Body of pancreas (tissue), 4 donors: ENCODE data around the gene PSMD13. TPM values are rescaled to one million over a fixed set of nuclear protein-coding genes. Genes with fewer than 3 reads are reported as not detected.
A peak's percentile ranks its signal among the peaks of the same experiment; 100 is the strongest.

Source experiments
- ATAC-seq: fragments of 150-250 bp; one replicate; pipeline ENCODE4 v1.9.1; 2016
- DNase-seq, 4 donors: peaks; one replicate each; pipeline ENCODE4 v3.0.0-alpha.2; 2019
- H3K27ac ChIP-seq, 4 donors: fragments of 200-600 bp; sonication (generic); 1 replicate in 3 of 4; 2 replicates in 1 of 4; pipeline versions ENCODE4 v1.5.1 to v1.6.1; 2016 to 2019; ENCODE audit warnings: mild to moderate bottlenecking in 1 of 4, mixed read lengths in 1 of 4, moderate library complexity in 1 of 4
- H3K27me3 ChIP-seq, 2 donors: fragments of 200-600 bp; sonication (generic); one replicate each; pipeline ENCODE4 v1.6.0; 2016; ENCODE audit warnings: mild to moderate bottlenecking in 1 of 2
- H3K36me3 ChIP-seq, 2 donors: fragments of 200-600 bp; sonication (generic); replicated peaks in 1 of 2; 2 replicates each; pipeline ENCODE4 v1.5.1; 2016; ENCODE audit warnings: low read depth in 2 of 2; ENCODE audit not compliant: insufficient read depth in 1 of 2
- H3K4me1 ChIP-seq: fragments of 200-600 bp; sonication (generic); one replicate; pipeline ENCODE4 v1.6.0; 2016
- H3K4me3 ChIP-seq, 2 donors: fragments of 200-600 bp; sonication (generic); 1 replicate in 1 of 2; 2 replicates in 1 of 2; pipeline ENCODE4 v1.5.1; 2016 to 2019
- H3K9me3 ChIP-seq, 3 donors: fragments of 200-600 bp; sonication (generic); 1 replicate in 2 of 3; 2 replicates in 1 of 3; pipeline ENCODE4 v1.5.1; 2016
- POLR2A ChIP-seq, 3 donors: fragments of 450-650 bp; IDR thresholded peaks; one replicate each; pipeline ENCODE4 v1.6.1; 2016; ENCODE audit warnings: antibody characterized with exemption in 3 of 3, mild to moderate bottlenecking in 2 of 3
- WGBS, 2 donors: methylation state at CpG; one replicate each; pipeline ENCODE4 v1.1.5; 2017; 5-methylcytosine and 5-hydroxymethylcytosine counted together
- intact Hi-C: fragments of 100-400 bp; cut with DNase I; formaldehyde crosslinking; loops from one replicate; pipeline ENCODE4 v1.15.1; 2023
- total RNA-seq, 2 donors: library from RNA; depleted of rRNA; stranded (reverse); fragments of >200 nt; gene quantifications; one replicate each; pipeline ENCODE4 v1.1.0, GENCODE V29; 2016
- TF ChIP-seq, protein P1 (sequence below), 7 experiments: fragments of 450-650 bp in 4 of 7; fragments of 200-600 bp in 3 of 7; sonication (generic) in 3 of 7; IDR thresholded peaks; one replicate each; pipeline ENCODE4 v1.5.1; 2016 to 2019; ENCODE audit warnings: antibody characterized with exemption in 7 of 7

The PSMD13 gene
- total RNA-seq, 2 donors from 2014 or later, result 40.2 to 52.4 TPM

DNA sequence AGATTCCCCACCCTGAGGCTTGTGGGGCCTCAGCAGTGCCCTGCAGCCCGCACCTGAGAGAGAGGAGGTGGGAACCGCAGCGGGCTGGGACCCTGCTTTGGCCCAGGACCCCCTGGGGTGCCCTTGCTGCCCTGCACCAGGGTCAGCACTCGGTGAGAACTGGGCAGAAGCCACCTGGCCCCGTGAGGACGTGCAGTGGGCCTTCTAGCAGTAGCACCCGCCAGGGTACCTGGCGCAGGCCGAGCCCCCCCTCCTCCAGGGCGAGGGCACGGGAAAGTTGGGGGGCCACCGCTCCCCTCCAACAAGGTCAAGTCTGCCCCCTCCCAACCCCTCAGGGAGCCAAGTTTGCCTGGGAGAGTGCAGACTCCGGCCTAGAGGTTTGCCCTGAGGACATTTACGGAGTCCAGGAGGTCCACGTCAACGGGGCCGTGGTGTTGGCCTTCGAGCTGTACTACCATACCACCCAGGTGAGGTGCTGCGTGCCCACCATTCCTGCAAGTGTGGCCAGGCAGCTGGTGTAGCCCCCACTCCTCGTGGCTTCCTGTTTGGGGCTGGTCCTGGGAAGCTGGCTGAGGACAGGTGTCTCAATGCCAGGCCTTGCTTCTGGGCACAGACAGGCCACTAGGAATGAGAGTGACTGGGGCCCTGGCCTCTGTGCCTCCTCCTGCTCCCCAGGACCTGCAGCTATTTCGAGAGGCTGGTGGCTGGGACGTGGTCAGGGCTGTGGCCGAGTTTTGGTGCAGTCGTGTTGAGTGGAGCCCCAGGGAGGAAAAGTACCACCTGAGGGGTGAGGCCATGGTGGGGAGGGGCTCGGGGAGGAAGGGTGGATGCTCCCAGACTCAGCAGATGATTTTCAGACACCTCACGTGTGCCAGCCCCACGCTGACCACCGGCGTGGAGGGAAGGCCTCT, 55.7 kb downstream of the PSMD13 start:
- H3K36me3 ChIP-seq, result peaks cover 0 to 3% of the 10 kb centered on the region in 2 donors
- peaks cover 86% of the 10 kb centered on the region for H3K4me1 ChIP-seq
- ATAC-seq (no peak), DNase-seq (peak in 2 of 4 donors; percentile 11 to 13)
- no peak for TF ChIP-seq POLR2A (IDR thresholded peaks at IDR 0.05)
- TF ChIP-seq, protein P1, sequence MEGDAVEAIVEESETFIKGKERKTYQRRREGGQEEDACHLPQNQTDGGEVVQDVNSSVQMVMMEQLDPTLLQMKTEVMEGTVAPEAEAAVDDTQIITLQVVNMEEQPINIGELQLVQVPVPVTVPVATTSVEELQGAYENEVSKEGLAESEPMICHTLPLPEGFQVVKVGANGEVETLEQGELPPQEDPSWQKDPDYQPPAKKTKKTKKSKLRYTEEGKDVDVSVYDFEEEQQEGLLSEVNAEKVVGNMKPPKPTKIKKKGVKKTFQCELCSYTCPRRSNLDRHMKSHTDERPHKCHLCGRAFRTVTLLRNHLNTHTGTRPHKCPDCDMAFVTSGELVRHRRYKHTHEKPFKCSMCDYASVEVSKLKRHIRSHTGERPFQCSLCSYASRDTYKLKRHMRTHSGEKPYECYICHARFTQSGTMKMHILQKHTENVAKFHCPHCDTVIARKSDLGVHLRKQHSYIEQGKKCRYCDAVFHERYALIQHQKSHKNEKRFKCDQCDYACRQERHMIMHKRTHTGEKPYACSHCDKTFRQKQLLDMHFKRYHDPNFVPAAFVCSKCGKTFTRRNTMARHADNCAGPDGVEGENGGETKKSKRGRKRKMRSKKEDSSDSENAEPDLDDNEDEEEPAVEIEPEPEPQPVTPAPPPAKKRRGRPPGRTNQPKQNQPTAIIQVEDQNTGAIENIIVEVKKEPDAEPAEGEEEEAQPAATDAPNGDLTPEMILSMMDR (IDR thresholded peaks at IDR 0.05), result no peak
- WGBS, 2 donors, result 79 to 85% methylated on average over 7 to 29 of the region's 29 CpGs
- intact Hi-C loops, result no loop called here
- H3K9me3 ChIP-seq, result no peaks in the 10 kb centered on the region
- H3K27ac ChIP-seq, result peak overlapping the region in 2 of 4 donors; percentile 21 to 25
- H3K4me3 ChIP-seq, result no peak overlapping the region
- H3K27me3 ChIP-seq, result no peaks in the 10 kb centered on the region

DNA sequence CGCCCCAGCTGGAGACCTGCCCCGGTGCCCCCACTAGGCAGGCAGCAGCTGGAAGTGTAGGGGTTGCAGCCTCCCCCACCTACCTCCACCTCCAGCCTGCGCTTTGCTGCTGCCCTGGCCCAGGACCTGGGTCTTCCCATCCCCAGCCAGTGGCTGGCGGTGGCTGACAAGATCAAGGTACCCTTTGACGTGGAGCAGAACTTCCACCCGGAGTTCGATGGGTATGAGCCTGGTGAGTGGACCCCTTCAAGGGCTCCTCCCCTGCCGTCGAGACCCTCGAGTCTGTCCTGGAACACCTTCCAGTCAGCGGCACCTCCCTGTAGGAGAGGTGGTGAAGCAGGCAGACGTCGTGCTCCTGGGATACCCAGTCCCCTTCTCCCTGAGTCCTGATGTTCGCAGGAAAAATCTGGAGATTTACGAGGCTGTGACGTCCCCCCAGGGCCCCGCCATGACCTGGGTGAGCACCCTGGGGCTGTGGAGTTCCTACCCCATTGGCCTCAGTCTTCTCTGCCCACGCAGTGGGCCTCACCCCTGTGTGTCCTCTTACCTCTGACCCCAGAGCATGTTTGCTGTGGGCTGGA, 56.6 kb downstream of the PSMD13 start:
- TF ChIP-seq, protein P1 (IDR thresholded peaks at IDR 0.05), result no peak
- TF ChIP-seq POLR2A (IDR thresholded peaks at IDR 0.05), result no peak

DNA sequence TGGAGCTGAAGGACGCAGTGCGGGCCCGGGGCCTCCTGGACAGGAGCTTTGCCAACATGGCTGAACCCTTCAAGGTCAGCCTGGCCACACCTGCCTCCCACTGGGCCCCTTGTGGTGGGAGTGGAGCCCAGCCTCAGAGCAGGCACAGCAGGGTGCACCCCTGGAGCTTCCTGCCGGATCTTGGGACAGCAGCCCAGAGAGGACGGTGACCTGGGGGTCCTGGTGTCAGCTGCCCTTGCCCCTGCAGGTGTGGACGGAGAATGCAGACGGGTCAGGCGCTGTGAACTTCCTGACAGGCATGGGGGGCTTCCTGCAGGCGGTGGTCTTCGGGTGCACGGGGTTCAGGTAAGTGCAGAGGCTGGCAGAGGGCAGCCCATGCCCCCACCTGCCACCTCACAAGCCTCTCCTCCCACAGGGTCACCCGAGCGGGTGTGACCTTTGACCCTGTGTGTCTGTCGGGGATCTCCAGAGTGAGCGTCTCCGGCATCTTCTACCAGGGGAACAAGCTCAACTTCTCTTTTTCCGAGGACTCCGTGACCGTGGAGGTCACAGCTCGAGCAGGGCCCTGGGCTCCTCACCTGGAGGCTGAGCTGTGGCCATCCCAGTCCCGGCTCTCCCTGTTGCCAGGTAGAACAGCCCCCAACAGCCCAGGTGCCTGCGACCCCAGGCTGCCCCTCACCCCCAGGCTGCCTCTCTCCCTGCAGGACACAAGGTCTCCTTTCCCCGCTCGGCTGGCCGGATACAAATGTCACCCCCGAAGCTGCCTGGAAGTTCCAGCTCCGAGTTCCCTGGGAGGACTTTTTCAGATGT, 57.3 kb downstream of the PSMD13 start:
- WGBS, 2 donors, result 75 to 83% methylated on average over 12 to 25 of the region's 27 CpGs
- H3K27ac ChIP-seq, result no peak overlapping the region
- no peaks in the 10 kb centered on the region for H3K9me3 ChIP-seq
- H3K36me3 ChIP-seq, result peaks cover 0 to 3% of the 10 kb centered on the region in 2 donors
- intact Hi-C loops, result no loop called here
- ATAC-seq, result no peak
- H3K27me3 ChIP-seq, result no peaks in the 10 kb centered on the region
- peak in 2 of 4 donors; percentile 19 to 25 for DNase-seq
- no peak overlapping the region for H3K4me3 ChIP-seq
- peaks cover 92% of the 10 kb centered on the region for H3K4me1 ChIP-seq
- TF ChIP-seq POLR2A (IDR thresholded peaks at IDR 0.05), result no peak
- TF ChIP-seq, protein P1 (IDR thresholded peaks at IDR 0.05), result no peak

More for the DNA sequence above, 56.6 kb downstream of the PSMD13 start:
- ATAC-seq (no peak), DNase-seq (peak in 2 of 4 donors; percentile 11 to 13)
- Histone ChIP-seq H3K36me3 (peaks cover 0 to 3% of the 10 kb centered on the region in 2 donors), H3K9me3 (no peaks in the 10 kb centered on the region), H3K4me3 (no peak overlapping the region), H3K4me1 (peaks cover 89% of the 10 kb centered on the region), H3K27me3 (no peaks in the 10 kb centered on the region), H3K27ac (no peak overlapping the region)
- WGBS, 2 donors, result 86% methylated on average over 10 to 16 of the region's 18 CpGs
- intact Hi-C loops, result no loop called here

DNA sequence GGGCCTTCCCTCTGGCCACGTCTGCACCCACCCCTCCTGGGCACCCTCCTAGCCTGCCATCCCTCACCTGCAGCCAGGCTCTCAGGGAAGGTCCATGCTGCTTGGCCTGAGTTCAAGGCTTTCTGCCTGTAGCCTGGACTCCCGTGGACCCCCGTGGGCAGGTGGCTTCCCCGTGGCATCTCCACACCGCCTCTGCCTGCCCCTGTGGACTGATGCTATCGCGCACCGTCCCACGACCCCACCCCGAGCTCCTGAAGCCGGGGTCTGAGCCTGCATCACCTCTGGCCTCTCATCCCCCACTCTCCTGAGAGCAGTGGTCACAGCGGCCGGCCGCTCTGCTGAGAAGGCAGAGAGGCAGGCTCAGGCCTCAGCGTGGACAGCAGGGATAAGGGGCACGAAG, 58.0 kb downstream of the PSMD13 start:
- H3K27ac ChIP-seq, result no peak overlapping the region
- intact Hi-C loops, result loop anchor here (5.0 kb wide), 1 partner anchor 52 kb away; no protein-coding TSS in a partner anchor
- H3K9me3 ChIP-seq, result no peaks in the 10 kb centered on the region
- 73 to 78% methylated on average over 10 to 16 of the region's 16 CpGs for WGBS, 2 donors
- H3K27me3 ChIP-seq, result no peaks in the 10 kb centered on the region
- peak in 2 of 4 donors; percentile 13 to 22 for DNase-seq
- no peak overlapping the region for H3K4me3 ChIP-seq
- peaks cover 93% of the 10 kb centered on the region for H3K4me1 ChIP-seq
- TF ChIP-seq, protein P1 (IDR thresholded peaks at IDR 0.05), result no peak
- TF ChIP-seq POLR2A (IDR thresholded peaks at IDR 0.05), result no peak
- ATAC-seq, result no peak
- H3K36me3 ChIP-seq, result peaks cover 0 to 3% of the 10 kb centered on the region in 2 donors
